Esophagus muscularis mucosa (tissue), 4 donors: ENCODE results near the gene ADAT3. TPM values are rescaled to one million over a fixed set of nuclear protein-coding genes. Genes with fewer than 3 reads are reported as not detected.

Experiments used
- DNase-seq: peaks from one replicate; pipeline ENCODE4 v3.0.0-alpha.2; 2017; ENCODE audit errors: extremely low spot score
- H3K27ac ChIP-seq, 4 donors: fragments of 200-600 bp; sonication (generic); replicated peaks in 1 of 4; 1 replicate in 3 of 4; 2 replicates in 1 of 4; pipeline ENCODE4 v1.5.1; 2016 to 2019; ENCODE audit warnings: mild to moderate bottlenecking in 1 of 4
- H3K27me3 ChIP-seq, 4 donors: fragments of 200-600 bp; sonication (generic); one replicate each; pipeline versions ENCODE4 v1.5.1 to v1.6.0; 2016 to 2019
- H3K36me3 ChIP-seq, 4 donors: fragments of 200-600 bp; sonication (generic); one replicate each; pipeline ENCODE4 v1.5.1; 2016 to 2019
- H3K4me1 ChIP-seq, 4 donors: fragments of 200-600 bp; sonication (generic); one replicate each; pipeline ENCODE4 v1.5.1; 2016 to 2019
- H3K4me3 ChIP-seq, 4 donors: fragments of 200-600 bp; sonication (generic); 1 replicate in 2 of 4; 2 replicates in 2 of 4; pipeline ENCODE4 v1.5.1; 2016 to 2019; ENCODE audit warnings: mild to moderate bottlenecking in 4 of 4, moderate library complexity in 1 of 4
- H3K9me3 ChIP-seq, 4 donors: fragments of 200-600 bp; sonication (generic); 1 replicate in 3 of 4; 2 replicates in 1 of 4; pipeline ENCODE4 v1.5.1; 2016 to 2019
- EP300 ChIP-seq: sonication (generic); formaldehyde crosslinking; IDR thresholded peaks from one replicate; pipeline ENCODE4 v1.6.1; 2017; ENCODE audit warnings: antibody characterized with exemption
- POLR2A ChIP-seq: fragments of 450-650 bp; IDR thresholded peaks from one replicate; pipeline ENCODE4 v1.6.1; 2017; ENCODE audit warnings: antibody characterized with exemption, moderate library complexity, mild to moderate bottlenecking, low read depth
- POLR2AphosphoS5 ChIP-seq, 2 donors: sonication (generic); formaldehyde crosslinking; IDR thresholded peaks; one replicate each; pipeline ENCODE4 v1.6.1; 2017; ENCODE audit warnings: antibody characterized with exemption in 2 of 2
- WGBS: methylation state at CpG from one replicate; pipeline ENCODE4 v1.1.5; 2018; 5-methylcytosine and 5-hydroxymethylcytosine counted together
- intact Hi-C: fragments of 100-400 bp; cut with DNase I; formaldehyde crosslinking; loops from one replicate; pipeline ENCODE4 v1.15.1; 2023
- total RNA-seq, 4 donors: library from RNA; depleted of rRNA; stranded (reverse); fragments of >200 nt; gene quantifications; one replicate each; pipeline versions ENCODE4 v1.1.0 to v1.2.1, GENCODE V29; 2016
- TF ChIP-seq, protein P1 (sequence below), 3 experiments: fragments of 200-600 bp in 2 of 3; fragments of 450-650 bp in 1 of 3; sonication (generic) in 2 of 3; IDR thresholded peaks; one replicate each; pipeline ENCODE4 v1.5.1; 2017 to 2019; ENCODE audit warnings: antibody characterized with exemption in 3 of 3, mild to moderate bottlenecking in 2 of 3, moderate library complexity in 1 of 3

Gene ADAT3
- total RNA-seq, 4 donors from 2014 or later, result 3.8 to 5.6 (median 4.4) TPM

DNA sequence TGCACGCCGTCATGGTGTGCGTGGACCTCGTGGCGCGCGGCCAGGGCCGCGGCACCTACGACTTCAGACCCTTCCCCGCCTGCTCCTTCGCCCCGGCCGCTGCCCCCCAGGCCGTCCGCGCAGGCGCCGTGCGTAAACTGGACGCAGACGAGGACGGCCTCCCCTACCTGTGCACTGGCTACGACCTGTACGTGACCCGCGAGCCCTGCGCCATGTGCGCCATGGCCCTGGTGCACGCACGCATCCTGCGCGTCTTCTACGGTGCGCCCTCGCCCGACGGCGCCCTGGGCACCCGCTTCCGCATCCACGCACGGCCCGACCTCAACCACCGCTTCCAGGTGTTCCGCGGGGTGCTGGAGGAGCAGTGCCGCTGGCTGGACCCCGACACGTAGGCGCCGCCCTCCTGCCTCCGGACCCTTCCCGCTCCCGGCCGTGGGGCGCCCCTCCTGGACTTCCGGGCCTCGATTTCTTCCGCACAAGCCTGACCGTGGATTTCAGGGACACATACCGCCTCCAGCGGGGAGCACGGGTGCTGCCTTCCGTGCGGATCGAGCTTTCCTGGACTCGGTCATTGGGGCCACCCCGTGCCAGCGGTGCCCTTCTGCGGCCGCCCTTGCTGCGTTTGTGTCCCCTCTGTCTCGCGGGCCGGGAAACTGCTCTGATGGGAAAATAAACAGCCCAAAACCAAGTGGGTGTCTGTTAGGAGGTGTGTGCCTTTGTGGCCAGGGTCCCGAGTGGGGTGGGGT, 7.7 kb downstream of the ADAT3 start:
- no peak overlapping the region for H3K27ac ChIP-seq
- intact Hi-C loops, result no loop called here
- peaks cover 4 to 28% (median 20%) of the 10 kb centered on the region in 4 donors for H3K4me1 ChIP-seq
- no peak overlapping the region for H3K4me3 ChIP-seq
- WGBS, result 98% methylated on average over 27 of the region's 77 CpGs
- DNase-seq, result no peak
- H3K36me3 ChIP-seq, result peaks cover 19 to 54% (median 43%) of the 10 kb centered on the region in 4 donors
- no peaks in the 10 kb centered on the region for H3K9me3 ChIP-seq
- no peaks in the 10 kb centered on the region for H3K27me3 ChIP-seq
- TF ChIP-seq POLR2A, result no peak
- TF ChIP-seq, protein P1, sequence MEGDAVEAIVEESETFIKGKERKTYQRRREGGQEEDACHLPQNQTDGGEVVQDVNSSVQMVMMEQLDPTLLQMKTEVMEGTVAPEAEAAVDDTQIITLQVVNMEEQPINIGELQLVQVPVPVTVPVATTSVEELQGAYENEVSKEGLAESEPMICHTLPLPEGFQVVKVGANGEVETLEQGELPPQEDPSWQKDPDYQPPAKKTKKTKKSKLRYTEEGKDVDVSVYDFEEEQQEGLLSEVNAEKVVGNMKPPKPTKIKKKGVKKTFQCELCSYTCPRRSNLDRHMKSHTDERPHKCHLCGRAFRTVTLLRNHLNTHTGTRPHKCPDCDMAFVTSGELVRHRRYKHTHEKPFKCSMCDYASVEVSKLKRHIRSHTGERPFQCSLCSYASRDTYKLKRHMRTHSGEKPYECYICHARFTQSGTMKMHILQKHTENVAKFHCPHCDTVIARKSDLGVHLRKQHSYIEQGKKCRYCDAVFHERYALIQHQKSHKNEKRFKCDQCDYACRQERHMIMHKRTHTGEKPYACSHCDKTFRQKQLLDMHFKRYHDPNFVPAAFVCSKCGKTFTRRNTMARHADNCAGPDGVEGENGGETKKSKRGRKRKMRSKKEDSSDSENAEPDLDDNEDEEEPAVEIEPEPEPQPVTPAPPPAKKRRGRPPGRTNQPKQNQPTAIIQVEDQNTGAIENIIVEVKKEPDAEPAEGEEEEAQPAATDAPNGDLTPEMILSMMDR (IDR thresholded peaks at IDR 0.05), result no peak
- TF ChIP-seq POLR2AphosphoS5 (IDR thresholded peaks at IDR 0.05), result no peak
- TF ChIP-seq EP300, result no peak

DNA sequence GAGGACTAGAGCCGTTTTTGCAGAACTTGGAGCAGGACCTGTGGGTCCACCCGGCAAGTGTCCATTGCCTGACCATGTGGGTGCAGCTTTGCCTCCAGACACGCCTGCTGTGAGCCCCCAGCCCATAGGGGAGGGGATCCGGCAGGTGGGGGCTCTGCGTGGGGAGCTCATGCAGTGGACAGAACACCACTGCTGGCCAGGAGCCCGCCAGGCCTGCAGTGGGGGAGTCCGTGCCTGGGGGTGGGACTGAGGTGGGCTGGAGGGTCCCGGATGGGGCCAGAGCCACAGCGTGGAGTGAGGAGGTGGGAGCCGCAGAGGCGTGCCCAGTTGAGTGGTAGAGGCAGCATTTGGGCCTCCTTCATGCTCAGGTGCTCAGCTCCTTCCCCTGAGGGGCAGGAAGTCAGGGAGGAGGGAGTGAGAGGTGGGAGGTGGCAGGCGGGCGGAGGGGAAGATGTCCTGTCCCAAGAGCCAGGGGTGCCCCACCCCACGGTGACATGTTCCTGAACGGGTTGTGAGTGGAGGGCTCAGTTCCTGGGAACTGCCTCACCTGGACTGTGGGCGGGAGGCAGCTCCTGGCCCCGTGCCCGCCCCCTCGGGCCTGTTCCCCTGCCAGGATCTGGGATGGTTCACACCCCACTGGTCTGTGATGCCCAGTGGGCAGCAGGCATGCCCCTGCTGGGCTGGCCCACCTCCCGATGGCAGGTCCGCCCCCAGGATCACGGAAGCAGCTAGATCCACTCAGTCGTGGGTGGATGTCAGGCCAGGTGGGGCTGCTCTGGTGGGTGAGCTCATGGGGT, 8.8 kb downstream of the ADAT3 start:
- no peak for TF ChIP-seq POLR2AphosphoS5 (IDR thresholded peaks at IDR 0.05)
- TF ChIP-seq, protein P1 (IDR thresholded peaks at IDR 0.05), result no peak
- no peak for TF ChIP-seq POLR2A
- no peak for TF ChIP-seq EP300
- DNase-seq, result no peak
- Histone ChIP-seq H3K4me1 (peaks cover 4 to 19% (median 11%) of the 10 kb centered on the region in 4 donors), H3K27me3 (no peaks in the 10 kb centered on the region), H3K9me3 (no peaks in the 10 kb centered on the region), H3K27ac (no peak overlapping the region), H3K36me3 (peaks cover 29 to 64% (median 51%) of the 10 kb centered on the region in 4 donors), H3K4me3 (no peak overlapping the region)
- intact Hi-C loops, result no loop called here
- 87% methylated on average over 20 of the region's 23 CpGs for WGBS

DNA sequence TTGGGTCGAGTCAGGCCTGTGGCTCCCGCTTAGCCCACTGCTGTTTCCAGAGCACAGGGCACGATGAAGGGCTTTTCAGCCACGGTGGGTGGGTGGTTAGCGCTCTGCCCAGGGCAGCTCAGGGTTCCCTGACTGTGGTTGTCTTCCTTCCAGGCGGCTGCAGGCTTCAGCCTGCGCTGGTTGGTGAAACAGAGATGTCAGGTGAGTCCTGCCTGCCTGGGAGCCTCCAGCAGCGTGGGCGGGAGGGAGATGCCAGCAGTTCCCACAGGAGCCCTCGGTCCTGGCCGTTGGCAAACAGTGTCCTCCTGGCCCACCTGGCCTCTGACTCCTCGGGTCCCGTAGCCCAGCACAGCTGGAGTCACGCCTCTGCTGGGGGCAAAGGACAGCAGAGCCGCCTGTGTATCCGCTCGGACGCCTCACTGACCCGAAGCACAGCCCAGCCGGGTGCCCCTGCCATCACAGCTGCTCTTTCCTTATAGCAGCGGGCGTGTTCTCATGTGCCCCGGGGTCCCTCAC, 9.7 kb downstream of the ADAT3 start:
- WGBS, result 93% methylated on average over 20 of the region's 23 CpGs
- peaks cover 38 to 73% (median 59%) of the 10 kb centered on the region in 4 donors for H3K36me3 ChIP-seq

DNA sequence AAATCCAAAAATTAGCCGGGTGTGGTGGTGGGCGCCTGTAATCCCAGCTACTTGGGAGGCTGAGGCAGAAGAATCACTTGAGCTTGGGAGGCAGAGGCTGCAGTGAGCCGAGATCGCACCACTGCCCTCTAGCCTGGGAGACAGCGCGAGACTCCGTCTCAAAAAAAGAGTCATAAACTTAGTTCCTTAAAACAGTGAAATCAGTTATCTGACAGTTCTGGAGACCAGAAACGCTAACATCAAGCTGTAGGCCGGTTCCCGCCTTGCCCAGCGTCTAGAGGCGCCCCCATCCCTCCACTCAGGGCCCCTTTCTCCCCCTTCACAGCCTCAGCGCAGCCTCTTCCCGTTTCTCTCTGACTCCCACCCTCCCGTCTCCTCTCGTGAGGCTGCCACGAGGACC, 11.9 kb downstream of the ADAT3 start:
- WGBS, result 79% methylated on average over 17 of the region's 17 CpGs

More for the DNA sequence above, 9.7 kb downstream of the ADAT3 start:
- no peak overlapping the region for H3K27ac ChIP-seq
- H3K4me3 ChIP-seq, result no peak overlapping the region
- TF ChIP-seq, protein P1 (IDR thresholded peaks at IDR 0.05), result no peak
- TF ChIP-seq EP300 (no peak), POLR2AphosphoS5 (IDR thresholded peaks at IDR 0.05) (no peak), POLR2A (no peak)
- H3K9me3 ChIP-seq, result no peaks in the 10 kb centered on the region
- no peak for DNase-seq
- no peaks in the 10 kb centered on the region for H3K27me3 ChIP-seq
- intact Hi-C loops, result no loop called here
- peaks cover 0 to 10% (median 2%) of the 10 kb centered on the region in 4 donors for H3K4me1 ChIP-seq

DNA sequence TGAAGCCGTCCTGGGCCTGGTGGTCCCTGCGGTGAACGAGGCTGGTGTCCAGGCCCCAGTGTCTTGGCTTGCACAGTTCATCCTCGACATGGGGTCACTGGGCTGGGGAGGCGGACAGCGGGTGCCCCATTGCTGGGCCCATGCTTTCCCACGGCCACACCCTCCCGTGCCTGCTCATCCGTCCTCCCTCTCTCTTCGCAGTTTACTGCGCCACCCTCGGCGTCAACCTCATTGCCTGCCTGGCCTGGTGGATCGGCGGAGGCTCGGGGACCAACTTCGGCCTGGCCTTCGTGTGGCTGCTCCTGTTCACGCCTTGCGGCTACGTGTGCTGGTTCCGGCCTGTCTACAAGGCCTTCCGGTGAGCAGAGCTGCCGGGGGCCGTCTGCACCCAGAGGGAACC, 12.7 kb downstream of the ADAT3 start:
- no peaks in the 10 kb centered on the region for H3K9me3 ChIP-seq
- DNase-seq, result no peak
- peaks cover 0 to 7% (median 0%) of the 10 kb centered on the region in 4 donors for H3K4me1 ChIP-seq
- intact Hi-C loops, result no loop called here
- H3K27ac ChIP-seq, result no peak overlapping the region
- TF ChIP-seq EP300 (no peak), POLR2A (no peak), POLR2AphosphoS5 (IDR thresholded peaks at IDR 0.05) (no peak)
- TF ChIP-seq, protein P1 (IDR thresholded peaks at IDR 0.05), result no peak
- 94% methylated on average over 19 of the region's 25 CpGs for WGBS
- H3K36me3 ChIP-seq, result peaks cover 44 to 92% (median 76%) of the 10 kb centered on the region in 4 donors
- no peaks in the 10 kb centered on the region for H3K27me3 ChIP-seq
- H3K4me3 ChIP-seq, result no peak overlapping the region

More for the DNA sequence above, 11.9 kb downstream of the ADAT3 start:
- Histone ChIP-seq H3K4me1 (peaks cover 0 to 7% (median 0%) of the 10 kb centered on the region in 4 donors), H3K27me3 (no peaks in the 10 kb centered on the region), H3K27ac (no peak overlapping the region), H3K9me3 (no peaks in the 10 kb centered on the region), H3K4me3 (no peak overlapping the region), H3K36me3 (peaks cover 47 to 92% (median 77%) of the 10 kb centered on the region in 4 donors)
- DNase-seq, result no peak
- intact Hi-C loops, result no loop called here
- no peak for TF ChIP-seq EP300
